Left renal pelvis (tissue), 4 donors: ENCODE results near the gene PREX1. TPM values are rescaled to one million over a fixed set of nuclear protein-coding genes. Genes with fewer than 3 reads are reported as not detected.
"Not testable (repeated sequence)": the region's sequence is repeated elsewhere in the genome, so short reads cannot be mapped to it uniquely, and the experiment has no call there.

ENCODE experiments used
- DNase-seq, 4 donors: peaks; one replicate each; pipeline ENCODE4 v3.0.0-alpha.2; 2013; ENCODE audit warnings: low read depth in 4 of 4, low spot score in 3 of 4
- polyA plus RNA-seq, 4 donors: library from polyadenylated mRNA; unstranded; fragments of 120-200 nt; gene quantifications; one replicate each; pipeline ENCODE4 v1.2.1, GENCODE V29; 2013; ENCODE audit not compliant: insufficient read length in 4 of 4

Gene PREX1
- polyA plus RNA-seq, 4 donors, result 11.2 to 14.5 (median 14.3) TPM

GRCh38 chr20:48599106-48599747 is 228.6 kb downstream of the PREX1 start:
- DNase-seq, result no peak

DNA sequence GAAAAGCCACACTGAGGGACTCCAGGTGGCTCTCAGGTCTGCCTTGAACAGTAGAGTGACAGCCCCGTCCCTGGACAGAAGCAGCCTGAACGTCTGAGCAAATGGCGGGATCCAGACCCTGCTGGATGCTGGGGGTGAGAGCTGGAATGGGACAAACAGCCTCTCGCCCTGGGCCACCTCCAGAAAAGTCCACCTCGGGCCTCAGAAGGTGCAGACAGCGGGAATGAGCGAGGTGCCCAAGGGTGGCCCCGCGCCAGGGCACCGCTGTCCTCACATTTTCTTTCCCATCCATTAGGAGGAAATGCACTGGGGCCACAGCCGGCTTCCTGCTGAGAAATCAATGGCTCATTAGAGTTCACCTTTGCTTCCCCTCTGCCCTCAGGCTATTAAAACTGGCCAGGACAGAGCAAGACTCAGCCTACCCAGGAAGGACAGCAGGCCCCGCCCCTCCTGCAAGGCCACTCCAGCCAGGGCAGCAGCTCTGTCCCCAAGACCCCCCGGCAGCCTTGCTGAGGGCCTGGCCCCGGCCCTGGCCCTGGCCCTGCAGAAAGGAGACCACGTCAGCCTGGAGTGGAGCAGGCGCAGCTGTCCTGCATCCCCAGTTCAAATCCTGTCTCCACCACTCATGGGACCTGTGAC is 229.4 kb downstream of the PREX1 start:
- not testable (repeated sequence) for DNase-seq

- no peak for DNase-seq
Observed at GRCh38 chr20:48597521-48598302, 230.1 kb downstream of the PREX1 start.

DNA sequence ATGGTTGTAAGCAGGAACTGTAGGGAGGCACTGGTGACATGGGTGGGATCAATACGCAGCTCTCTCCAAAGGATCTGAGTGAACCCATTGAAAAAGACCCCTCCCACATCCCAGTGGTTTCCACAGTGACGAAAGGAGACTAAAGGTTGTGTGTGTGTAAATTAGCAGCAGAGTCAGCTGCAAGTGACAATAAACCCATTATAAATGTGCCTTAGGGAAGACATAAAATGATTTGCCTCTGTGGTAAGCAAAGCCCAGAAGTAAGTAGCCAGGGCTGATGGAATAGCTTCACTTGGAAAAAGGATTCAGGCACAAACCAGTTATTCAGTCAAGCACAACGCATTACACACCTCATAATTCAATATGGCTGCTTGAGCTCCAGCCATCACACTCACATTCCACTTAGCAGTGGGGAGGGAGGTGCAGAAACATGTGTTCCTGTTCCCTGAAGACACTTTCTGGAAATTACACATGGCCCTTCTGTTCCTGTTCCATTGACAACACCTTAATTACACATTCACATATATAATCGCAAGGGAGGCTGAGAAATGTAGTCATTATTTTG is 231.4 kb downstream of the PREX1 start:
- DNase-seq, result no peak

DNA sequence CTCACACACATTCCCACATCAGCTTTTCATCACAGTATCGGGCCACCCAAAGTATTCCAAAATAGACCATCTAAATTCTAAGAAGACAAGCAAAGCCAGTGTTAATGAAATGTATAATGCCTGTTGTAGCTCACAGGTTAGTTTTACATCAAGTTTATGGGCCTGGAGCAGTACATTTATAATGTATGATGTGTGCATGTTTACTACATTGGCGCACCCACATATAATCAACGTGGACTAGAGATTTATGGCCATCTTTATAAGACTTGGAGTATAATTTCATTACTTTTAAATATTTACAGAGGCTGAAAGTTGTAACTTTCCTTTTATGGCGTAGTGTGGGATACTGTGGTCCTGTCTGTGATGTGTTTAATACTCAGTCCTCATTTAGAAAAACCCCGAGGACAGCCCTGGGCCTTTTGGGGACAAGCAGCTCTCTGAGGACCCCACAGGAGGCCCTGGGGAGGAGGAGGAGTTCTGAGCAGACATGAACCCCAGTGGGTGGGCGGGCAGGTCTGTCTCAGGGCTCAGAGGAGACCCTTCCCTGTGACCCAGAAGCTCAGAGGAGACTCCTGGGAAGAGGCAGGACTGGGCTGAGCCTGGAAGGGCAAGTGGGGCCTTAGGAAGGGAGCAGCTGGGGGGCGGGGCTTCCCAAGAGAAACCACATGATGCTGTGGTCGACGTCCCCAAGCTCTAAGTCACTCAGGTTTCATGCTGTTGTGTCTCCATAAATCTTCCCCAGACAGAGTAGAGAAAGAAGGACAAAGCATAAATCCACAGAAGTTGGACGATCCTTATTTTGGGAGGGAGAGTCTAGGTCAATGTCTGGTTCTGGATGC is 232.1 kb downstream of the PREX1 start:
- DNase-seq, result no peak

DNA sequence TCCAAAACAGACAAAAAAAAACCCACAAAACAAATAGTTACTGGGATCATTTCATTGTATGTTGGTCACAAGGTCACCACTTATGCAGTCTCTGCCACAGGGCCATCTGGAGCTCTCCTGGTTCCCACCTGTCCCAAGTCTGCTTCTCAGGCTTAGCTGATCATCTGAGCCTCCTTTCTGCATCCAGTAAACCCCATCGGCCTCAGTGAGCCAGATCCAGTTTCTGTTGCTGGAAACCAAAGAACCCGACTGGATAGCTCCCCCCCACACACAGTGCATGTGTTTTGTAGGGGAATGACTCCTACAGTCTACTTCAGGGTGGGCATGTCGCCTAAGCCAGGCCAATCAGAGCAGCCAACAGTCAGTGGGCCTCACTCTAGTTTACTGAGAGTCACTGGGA is 233.3 kb downstream of the PREX1 start:
- no peak for DNase-seq

GRCh38 chr20:48592107-48592940 is 235.5 kb downstream of the PREX1 start:
- DNase-seq, result no peak

GRCh38 chr20:48586730-48587129 is 241.1 kb downstream of the PREX1 start:
- DNase-seq, result no peak

DNA sequence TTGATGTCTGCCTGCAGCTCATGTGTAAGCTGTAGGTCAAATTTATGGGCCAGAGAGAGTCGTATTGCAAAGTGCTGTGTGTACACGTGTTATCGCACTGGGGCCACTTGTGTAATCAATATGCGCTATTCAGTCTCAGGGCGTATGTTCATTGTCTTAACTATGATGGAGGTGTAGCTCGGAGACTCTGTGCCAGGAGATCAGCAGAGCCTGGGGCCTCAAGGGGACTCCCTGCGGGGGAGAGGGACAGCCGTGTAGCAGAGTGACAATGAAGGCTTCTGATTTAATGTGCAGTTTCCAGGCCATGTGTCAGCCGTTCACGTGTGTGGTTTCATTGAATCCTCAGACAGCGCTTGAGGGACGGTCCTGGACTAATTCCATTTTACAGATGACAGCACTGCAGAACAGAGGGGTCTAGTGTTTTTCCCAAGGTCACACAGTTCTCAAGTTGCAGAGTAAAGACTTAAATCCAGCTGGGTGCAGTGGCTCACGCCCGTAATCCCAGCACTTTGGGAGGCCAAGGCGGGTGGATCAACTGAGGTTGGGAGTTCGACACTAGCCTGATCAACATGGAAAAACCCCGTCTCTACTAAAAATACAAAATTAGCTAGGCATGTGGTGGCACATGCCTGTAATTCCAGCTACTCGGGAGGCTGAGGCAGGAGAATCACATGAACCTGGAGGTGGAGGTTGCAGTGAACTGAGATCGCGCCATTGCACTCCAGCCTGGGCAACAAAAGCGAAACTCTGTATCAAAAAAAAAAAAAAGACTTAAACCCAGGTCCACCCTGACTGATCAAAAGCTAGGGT is 242.5 kb downstream of the PREX1 start:
- no peak for DNase-seq

DNA sequence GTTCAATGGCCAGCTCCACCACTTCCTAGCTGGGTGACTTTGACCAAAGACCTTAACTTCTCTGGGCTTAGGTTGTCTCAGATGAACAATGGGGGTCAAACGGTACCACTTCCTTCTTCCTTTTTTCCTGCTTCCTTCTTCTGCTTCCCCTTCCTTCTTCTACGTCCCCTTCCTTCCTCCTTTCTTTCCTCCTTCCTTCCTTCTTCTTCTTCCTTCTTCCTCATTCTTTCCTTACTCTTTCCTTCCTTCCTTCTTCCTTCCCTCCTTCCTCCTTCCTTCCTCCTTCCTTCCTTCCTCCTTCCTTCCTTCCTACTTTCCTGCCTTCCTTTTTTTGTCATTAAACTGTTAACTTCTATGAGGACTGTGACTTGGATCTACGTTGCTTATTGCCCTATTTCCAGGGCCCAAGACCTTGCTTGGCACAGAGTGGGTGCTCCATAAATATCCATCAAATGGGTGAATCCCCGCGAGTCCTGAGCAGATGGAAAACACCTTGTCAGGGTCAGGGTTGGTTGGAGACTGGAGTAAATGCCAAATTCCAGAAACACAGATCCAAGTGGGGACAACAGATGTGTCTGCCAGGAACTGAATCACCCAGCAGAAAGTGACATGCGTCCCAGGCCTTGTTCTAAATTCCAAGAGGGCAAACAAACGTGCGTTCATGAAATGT is 243.3 kb downstream of the PREX1 start:
- no peak for DNase-seq

DNA sequence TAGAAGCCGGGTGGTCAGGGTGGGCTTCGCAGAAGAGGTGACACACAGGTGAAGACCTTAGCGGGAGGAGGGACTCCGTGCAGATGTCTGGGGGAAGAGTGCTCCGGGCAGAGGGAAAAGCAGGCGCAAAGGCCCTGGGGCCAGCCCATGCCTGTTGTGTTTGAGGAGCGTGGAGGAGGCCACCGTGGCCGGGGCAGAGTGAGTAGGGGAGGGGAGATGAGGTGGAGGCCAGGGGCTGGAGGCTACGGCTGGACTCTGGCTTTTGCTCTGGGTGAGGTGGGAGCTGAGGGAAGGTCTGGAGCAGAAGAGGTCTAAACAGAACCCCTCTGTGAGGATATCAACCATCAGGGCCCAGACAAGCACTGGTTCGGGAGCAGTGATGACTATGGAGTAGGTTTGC is 244.0 kb downstream of the PREX1 start:
- DNase-seq, result no peak

DNA sequence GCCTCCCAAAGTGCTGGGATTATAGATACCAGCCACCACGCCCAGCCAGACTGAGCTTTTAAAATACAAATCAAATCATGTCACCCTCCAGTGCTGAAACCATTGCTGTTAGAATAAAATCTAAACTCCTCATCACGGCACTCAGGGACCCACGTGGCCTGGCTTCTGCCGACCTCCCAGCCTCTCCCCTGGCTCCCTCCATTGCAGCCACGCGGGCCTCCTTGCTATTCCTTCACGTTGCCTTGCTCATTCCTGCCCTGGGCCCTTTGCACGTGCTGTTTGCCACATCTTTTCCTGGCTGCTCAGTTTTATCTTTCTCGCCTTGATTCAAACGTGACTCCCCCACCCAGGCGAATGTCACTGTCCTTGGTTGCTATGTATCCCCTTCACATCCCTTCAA is 244.6 kb downstream of the PREX1 start:
- no peak for DNase-seq

DNA sequence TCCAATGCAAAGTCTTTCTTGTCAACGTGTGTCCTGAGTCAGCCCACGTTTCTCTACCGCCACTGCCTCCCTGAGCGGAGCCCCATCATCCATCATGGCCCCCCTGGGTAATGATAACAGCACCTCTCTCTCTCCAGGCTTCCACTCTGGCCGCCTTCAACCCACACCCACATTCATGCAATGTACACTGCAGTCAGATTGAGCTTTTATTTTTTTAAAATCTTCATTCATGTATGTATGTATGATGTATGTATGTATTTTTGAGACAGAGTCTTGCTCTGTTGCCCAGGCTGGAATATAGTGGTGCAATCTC is 245.2 kb downstream of the PREX1 start:
- DNase-seq, result no peak

GRCh38 chr20:48581167-48581566 is 246.6 kb downstream of the PREX1 start:
- no peak for DNase-seq

DNA sequence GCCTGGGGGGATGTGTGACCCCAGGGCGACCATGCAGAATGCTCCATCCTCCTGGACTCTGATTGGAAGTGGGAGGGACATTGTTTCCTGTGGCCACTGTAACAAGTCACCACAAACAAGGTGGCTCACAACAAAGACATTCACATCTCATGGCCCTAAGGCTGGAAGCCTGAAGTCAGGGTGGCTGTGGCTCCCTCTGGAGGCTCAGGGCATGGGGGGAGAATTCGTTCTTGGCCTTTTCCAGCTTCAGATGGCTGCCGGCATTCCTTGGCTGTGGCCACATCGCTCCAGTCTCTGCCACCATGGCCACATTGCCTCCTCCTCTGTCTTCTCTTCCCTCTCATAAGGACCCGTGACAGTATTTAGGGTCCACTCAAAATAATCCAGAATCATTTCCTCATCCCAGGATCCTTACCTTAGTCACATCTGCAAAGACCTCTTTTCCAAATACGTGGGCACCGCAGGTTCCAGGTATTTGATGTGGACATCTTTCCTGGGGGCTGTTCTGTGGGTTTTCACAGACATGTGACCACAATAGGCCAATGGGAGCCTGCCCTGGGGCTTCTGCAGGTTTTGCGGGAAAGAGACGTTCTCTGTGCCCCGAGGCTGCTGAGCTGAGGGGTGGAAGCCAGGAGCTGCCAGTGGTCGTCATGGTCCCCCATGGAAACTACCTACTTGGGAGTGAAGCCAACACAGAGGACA is 249.3 kb downstream of the PREX1 start:
- no peak for DNase-seq

- no peak for DNase-seq
Observed at GRCh38 chr20:48577557-48577956, 250.2 kb downstream of the PREX1 start.

GRCh38 chr20:48574383-48574782 is 253.4 kb downstream of the PREX1 start:
- no peak for DNase-seq
